ENCODE results near the gene DHH.

The DHH gene

GRCh38 chr12:49133590-49133989 is 39.0 kb upstream of the DHH start:
- Histone ChIP-seq H3K27me3 (replicated peaks; ENCODE audit: control insufficient read depth, insufficient read depth, low read length) (no peaks in the 10 kb centered on the region), H3K4me3 (replicated peaks; ENCODE audit: low read depth, low read length) (peak overlapping the region; percentile 61), H3K36me3 (ENCODE audit: control insufficient read depth, insufficient read depth, low read length) (peaks cover 4% of the 10 kb centered on the region)
- DNase-seq (ENCODE audit: extremely low read depth, insufficient read length) = no peak
- no peak for TF ChIP-seq CTCF (IDR thresholded peaks at IDR 0.05; ENCODE audit: insufficient read depth, low read length, poor library complexity, severe bottlenecking)

DNA sequence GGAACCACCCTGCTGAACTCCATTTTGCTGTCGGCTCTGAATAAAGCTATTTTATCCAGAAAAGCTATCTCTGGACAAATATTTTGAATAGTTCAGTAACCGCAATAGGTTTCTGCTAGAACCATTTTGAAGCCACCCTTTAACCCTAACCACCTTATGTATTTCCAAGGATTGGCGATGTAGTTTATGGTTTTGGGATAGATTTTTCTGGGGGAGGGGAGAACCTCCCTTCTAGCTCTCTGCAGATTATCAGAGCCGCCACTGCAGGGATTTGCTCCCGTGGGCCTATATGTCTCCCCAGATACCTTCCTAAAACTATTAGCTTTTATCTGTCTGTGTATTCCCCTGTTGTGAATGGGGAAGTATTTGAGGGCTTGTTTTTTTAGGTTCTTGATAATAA is 38.4 kb upstream of the DHH start:
- peak overlapping the region; percentile 61 for H3K4me3 ChIP-seq (replicated peaks; ENCODE audit: low read depth, low read length)
- H3K36me3 ChIP-seq (ENCODE audit: control insufficient read depth, insufficient read depth, low read length) = peaks cover 4% of the 10 kb centered on the region
- TF ChIP-seq CTCF (IDR thresholded peaks at IDR 0.05; ENCODE audit: insufficient read depth, low read length, poor library complexity, severe bottlenecking) = no peak

DNA sequence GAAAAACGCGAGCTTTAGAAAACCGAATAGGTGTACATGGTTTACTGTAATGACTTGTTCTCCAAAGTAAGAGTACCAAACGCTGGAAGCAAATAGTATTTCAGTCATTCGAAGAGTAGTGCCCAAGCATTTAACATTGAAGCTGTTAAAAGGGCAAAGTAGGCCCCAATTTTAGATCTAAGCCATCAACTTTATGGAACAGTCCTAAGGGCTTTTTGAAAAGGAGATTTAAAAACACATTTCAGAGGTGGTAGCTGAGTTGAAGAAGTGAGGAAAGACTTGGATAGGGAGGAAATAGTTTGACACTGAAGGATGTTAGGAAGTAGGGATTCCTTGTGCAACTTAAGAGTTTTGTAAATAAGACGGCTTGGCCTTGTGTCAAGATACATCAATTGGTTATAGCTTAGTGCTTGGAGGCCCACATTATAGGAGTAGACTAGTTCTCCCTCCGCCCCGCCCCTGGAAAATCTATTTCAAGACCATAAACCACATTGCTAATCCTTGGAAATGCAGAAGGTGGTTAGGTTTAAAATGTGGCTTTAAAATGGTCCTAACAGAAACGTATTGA is 37.4 kb upstream of the DHH start:
- TF ChIP-seq CTCF (IDR thresholded peaks at IDR 0.05; ENCODE audit: insufficient read depth, low read length, poor library complexity, severe bottlenecking) = no peak
- Histone ChIP-seq H3K4me3 (replicated peaks; ENCODE audit: low read depth, low read length) (peak overlapping the region; percentile 61), H3K36me3 (ENCODE audit: control insufficient read depth, insufficient read depth, low read length) (peaks cover 10% of the 10 kb centered on the region), H3K27me3 (replicated peaks; ENCODE audit: control insufficient read depth, insufficient read depth, low read length) (no peaks in the 10 kb centered on the region)
- DNase-seq (ENCODE audit: extremely low read depth, insufficient read length) = no peak

More for the DNA sequence above, 38.4 kb upstream of the DHH start:
- H3K27me3 ChIP-seq (replicated peaks; ENCODE audit: control insufficient read depth, insufficient read depth, low read length) = no peaks in the 10 kb centered on the region
- DNase-seq (ENCODE audit: extremely low read depth, insufficient read length) = no peak

DNA sequence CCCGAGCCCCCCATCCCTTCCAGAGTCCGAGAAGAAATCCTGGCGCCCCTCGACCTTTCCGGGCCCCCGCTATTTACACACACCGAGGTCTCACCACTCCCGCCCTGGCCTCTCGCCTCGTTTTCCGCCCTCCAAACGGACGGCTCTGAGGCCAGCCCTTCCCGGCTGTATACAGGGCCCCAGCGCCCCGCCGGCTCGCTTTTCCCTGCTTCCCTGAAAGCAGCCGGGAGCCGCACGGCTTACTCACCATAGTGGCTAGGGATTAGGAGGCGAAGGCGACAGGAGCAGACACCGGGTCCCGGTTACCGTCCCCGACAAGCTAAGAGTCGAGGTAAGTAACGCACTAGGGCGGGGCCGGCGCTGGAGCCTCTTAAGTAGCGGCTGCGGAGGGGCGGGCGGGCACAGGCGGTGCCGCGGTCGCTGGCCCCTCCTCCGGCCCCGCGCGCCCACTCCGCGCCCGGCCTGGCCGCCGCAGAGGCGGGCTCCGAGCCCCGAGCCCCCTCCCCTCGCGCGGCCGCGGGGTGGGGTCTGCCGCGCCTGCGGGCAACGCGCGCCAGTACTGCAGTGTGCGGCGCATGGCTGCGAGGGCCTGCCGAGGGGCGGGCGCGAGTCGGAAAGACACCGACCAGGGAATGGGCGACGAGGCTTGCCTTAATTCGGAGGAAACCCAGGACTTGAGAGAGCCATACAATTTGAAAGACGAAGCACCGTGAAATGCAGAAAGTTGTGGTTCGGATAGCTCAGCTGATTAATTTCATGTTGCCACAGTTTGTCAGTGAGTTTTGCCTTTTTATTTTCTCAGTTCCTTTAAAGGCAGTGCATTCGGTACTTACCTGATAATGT is 36.7 kb upstream of the DHH start, which contains the start of gene TUBA1B:
TUBA1B (minus strand) TSS at position 345 of the 843 bp plus-strand sequence; CDS start at position 250, 95 bp downstream.
- Histone ChIP-seq H3K4me3 (replicated peaks; ENCODE audit: low read depth, low read length) (peak within 1 kb of the TSS; percentile 94), H3K27me3 (replicated peaks; ENCODE audit: control insufficient read depth, insufficient read depth, low read length) (no peaks in the 10 kb centered on the region), H3K36me3 (ENCODE audit: control insufficient read depth, insufficient read depth, low read length) (peaks cover 10% of the 10 kb centered on the region)
- TF ChIP-seq CTCF (IDR thresholded peaks at IDR 0.05; ENCODE audit: insufficient read depth, low read length, poor library complexity, severe bottlenecking) = no peak
- peak; percentile 94 for DNase-seq (ENCODE audit: extremely low read depth, insufficient read length)

DNA sequence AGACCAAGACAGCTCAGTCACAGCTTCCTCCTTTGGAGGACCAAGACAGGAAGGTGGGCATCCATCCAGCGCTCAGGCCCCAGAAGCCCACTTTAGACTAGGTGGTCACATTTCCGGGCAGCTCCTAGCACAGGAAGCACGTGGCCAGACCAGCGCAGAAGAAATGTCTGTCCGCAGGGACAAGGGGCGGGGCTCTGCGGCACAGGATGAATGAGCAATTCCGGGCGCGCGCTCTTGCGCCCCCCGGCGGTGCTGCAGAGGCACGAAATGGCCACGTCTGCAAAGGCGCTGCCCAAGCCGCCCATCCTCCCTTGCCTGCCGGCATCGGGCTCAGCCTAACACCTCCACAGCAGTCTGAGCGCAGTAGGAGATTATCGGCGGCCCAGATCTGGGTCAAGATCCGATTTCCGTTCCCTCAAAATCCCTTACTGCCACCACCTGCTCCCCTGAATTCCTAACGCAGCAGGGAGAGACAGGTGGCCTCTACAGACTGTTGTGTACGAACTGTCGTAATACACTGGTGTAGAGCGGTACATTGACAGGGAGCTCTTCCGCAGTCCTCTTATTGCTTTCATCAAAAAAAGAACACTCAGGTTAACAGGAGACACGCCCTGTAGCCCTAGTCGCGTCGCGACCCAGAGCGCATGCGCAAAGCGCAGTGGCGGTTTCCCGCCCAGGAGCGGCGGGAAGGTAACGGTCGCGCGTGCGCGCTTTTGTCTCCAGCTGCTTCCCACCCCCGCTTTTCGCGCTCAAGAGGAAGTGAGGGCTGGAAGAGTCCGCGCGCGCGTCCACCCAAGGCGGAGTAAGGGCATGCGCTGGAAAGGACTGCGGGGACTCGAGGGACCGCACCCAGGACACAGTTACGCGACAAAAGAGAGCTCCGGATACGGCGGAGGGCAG is 35.8 kb upstream of the DHH start:
- peak overlapping the region; percentile 94 for H3K4me3 ChIP-seq (replicated peaks; ENCODE audit: low read depth, low read length)
- H3K36me3 ChIP-seq (ENCODE audit: control insufficient read depth, insufficient read depth, low read length) = peaks cover 10% of the 10 kb centered on the region
- TF ChIP-seq CTCF (IDR thresholded peaks at IDR 0.05; ENCODE audit: insufficient read depth, low read length, poor library complexity, severe bottlenecking) = peak; percentile 94
- H3K27me3 ChIP-seq (replicated peaks; ENCODE audit: control insufficient read depth, insufficient read depth, low read length) = no peaks in the 10 kb centered on the region
- peak; percentile 97 for DNase-seq (ENCODE audit: extremely low read depth, insufficient read length)

Data from GM06990 (cell line).